ENCODE measurements around the gene BIRC2. TPM values are rescaled to one million over a fixed set of nuclear protein-coding genes. Genes with fewer than 3 reads are reported as not detected.
A peak's percentile ranks its signal among the peaks of the same experiment; 100 is the strongest.
"Not testable (repeated sequence)": the region's sequence is repeated elsewhere in the genome, so short reads cannot be mapped to it uniquely, and the experiment has no call there.

The BIRC2 gene
- polyA plus RNA-seq, 1 of the 3 experiments (the other 2 are of a cell fraction), result 20.1 TPM

DNA sequence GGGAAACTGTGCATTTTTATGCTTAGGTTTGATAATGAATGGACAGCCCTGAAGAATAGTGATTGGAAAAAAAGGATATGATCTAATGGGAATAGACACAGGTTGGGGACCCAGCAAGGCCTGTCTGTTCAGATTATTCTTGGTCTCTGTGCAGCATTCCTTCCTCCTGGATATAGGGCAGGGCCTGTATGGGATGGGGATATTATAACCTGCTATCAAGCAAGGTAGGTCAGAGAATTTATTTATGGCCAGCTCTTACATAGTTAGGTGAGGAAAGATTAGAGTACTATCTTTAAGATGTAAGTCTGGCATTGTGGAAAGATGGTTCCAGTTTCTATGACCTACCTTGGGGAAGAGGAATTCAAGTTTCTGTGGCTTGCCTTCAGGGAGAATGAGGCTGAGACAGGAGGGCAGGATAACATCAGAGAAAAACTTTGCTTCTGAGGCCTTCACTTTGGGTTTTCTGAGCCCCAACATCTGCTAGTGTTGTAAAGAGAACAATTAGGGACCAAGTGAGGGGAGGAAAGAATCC lies 8.5 kb upstream of the BIRC2 start (continued):
- TF ChIP-seq, protein P1, sequence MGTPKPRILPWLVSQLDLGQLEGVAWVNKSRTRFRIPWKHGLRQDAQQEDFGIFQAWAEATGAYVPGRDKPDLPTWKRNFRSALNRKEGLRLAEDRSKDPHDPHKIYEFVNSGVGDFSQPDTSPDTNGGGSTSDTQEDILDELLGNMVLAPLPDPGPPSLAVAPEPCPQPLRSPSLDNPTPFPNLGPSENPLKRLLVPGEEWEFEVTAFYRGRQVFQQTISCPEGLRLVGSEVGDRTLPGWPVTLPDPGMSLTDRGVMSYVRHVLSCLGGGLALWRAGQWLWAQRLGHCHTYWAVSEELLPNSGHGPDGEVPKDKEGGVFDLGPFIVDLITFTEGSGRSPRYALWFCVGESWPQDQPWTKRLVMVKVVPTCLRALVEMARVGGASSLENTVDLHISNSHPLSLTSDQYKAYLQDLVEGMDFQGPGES (IDR thresholded peaks at IDR 0.05; ENCODE audit: low read depth, low read length), result no peak
- no peak for TF ChIP-seq YY1 (IDR thresholded peaks at IDR 0.05; ENCODE audit: low read depth)
- TF ChIP-seq RFX5 (IDR thresholded peaks at IDR 0.05; ENCODE audit: low read length), result no peak
- TF ChIP-seq NRF1 (IDR thresholded peaks at IDR 0.05; ENCODE audit: low read depth, low read length), result no peak
- TF ChIP-seq CTCF (IDR thresholded peaks at IDR 0.05), result no peak
- no peak for TF ChIP-seq TCF12 (IDR thresholded peaks at IDR 0.05)
- TF ChIP-seq SMC3 (IDR thresholded peaks at IDR 0.05; ENCODE audit: low read depth, low read length), result no peak
- TF ChIP-seq TEAD4 (IDR thresholded peaks at IDR 0.05; ENCODE audit: borderline replicate concordance, insufficient read depth), result no peak
- TF ChIP-seq PBX3 (IDR thresholded peaks at IDR 0.05), result no peak

DNA sequence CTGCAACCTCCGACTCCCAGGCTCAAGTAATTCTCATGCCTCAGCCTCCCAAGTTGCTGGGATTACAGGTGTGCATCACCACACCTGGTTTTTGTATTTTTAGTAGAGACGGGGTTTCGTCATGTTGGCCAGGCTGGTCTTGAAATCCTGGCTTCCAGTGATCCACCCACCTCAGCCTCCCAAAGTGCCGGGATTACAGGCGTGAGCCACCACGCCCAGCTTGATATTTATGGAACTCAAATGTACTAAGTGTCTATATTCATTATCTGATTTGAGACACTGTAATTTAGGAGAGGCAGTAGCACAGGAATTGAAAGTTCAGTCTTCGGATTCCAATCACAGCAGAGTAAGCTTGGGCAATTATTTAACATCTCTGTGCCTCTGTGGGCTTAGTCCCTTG lies 5.7 kb upstream of the BIRC2 start:
- CTCF ChIA-PET, result interaction anchor here (0.6 to 3.2 kb wide), 42 partner anchors 10 to 600 kb away, joined by 3 to 40 read pairs (median 6); no protein-coding TSS in a partner anchor
- H3F3A ChIP-seq (replicated peaks; ENCODE audit: insufficient read depth); H3K9me2 ChIP-seq; H3K27ac ChIP-seq (ENCODE audit: low read depth in 2 of 2, low read length in 1 of 2); H3K9ac ChIP-seq; H3K4me3 ChIP-seq (ENCODE audit: low read depth in 2 of 2, low read length in 1 of 2); DNase-seq; H3K9me3 ChIP-seq; H3K79me2 ChIP-seq (ENCODE audit: insufficient read depth); H3K4me1 ChIP-seq (ENCODE audit: control insufficient read depth in 1 of 2, insufficient read depth in 2 of 2, low read depth in 1 of 2, low read length in 1 of 2); H3K4me2 ChIP-seq; H3K36me3 ChIP-seq (replicated peaks in 1 of 2; ENCODE audit: control insufficient read depth in 1 of 2, insufficient read depth in 2 of 2, low read length in 1 of 2); H3K27me3 ChIP-seq (ENCODE audit: insufficient read depth); H4K20me1 ChIP-seq (ENCODE audit: insufficient read depth): not testable (repeated sequence)
- WGBS (ENCODE audit: low lambda C conversion rate), result 79% methylated on average over 6 of the region's 7 CpGs
- POLR2A ChIA-PET, result interaction anchor here (0.6 kb wide), 1 partner anchor 47 kb away, joined by 3 read pairs; no protein-coding TSS in a partner anchor
- 0 out of 2 replicates have a peak overlapping the region, but pooled peaks have one; percentile 3 for H2AFZ ChIP-seq (ENCODE audit: low read depth)

DNA sequence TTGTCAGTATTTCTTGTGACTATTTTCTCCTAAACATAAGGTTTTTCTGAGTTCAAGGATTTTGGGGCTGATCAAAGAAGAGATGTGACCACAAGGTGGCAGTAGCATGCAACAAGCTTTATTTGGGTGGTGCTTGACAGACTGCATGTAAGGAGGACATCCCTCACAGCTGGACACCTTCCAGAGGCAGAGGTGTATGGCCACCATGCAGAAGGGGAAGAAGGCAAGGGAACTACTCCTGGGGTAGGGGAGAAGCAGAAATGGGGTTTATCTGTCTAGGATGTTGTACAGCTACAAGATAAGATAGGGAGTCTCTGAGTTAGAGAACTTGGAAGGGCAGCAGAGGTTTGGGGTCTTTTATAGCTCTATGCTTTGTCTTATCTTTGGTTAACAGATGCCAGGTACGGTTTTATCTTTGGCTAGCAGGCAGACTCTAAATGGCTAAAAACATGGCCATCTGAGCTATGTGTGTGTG lies 5.1 kb upstream of the BIRC2 start:
- TF ChIP-seq MAX (IDR thresholded peaks at IDR 0.05; ENCODE audit: low read depth) (0 out of 2 replicates have a peak, but pooled peaks have one; percentile 22), SMC3 (IDR thresholded peaks at IDR 0.05; ENCODE audit: low read depth, low read length) (peak; percentile 80), CTCF (IDR thresholded peaks at IDR 0.05) (peak; percentile 88), ELF1 (IDR thresholded peaks at IDR 0.05) (no peak), RAD21 (IDR thresholded peaks at IDR 0.05; ENCODE audit: low read length) (peak; percentile 80)
- Histone ChIP-seq H3F3A (replicated peaks; ENCODE audit: insufficient read depth) (peaks cover 13% of the 10 kb centered on the region), H3K9me2 (no peaks in the 10 kb centered on the region), H3K36me3 (replicated peaks in 1 of 2; ENCODE audit: control insufficient read depth in 1 of 2, insufficient read depth in 2 of 2, low read length in 1 of 2) (no peaks in the 10 kb centered on the region), H2AFZ (ENCODE audit: low read depth) (0 out of 2 replicates have a peak overlapping the region, but pooled peaks have one; percentile 3), H3K27ac (ENCODE audit: low read depth in 2 of 2, low read length in 1 of 2) (no peak overlapping the region), H3K4me3 (ENCODE audit: low read depth in 2 of 2, low read length in 1 of 2) (no peak overlapping the region), H3K4me1 (ENCODE audit: control insufficient read depth in 1 of 2, insufficient read depth in 2 of 2, low read depth in 1 of 2, low read length in 1 of 2) (peaks cover 0 to 6% of the 10 kb centered on the region in 2 experiments; a peak in 3 of 4 replicates), H3K4me2 (no peak overlapping the region), H3K27me3 (ENCODE audit: insufficient read depth) (no peaks in the 10 kb centered on the region), H3K9me3 (no peaks in the 10 kb centered on the region), H4K20me1 (ENCODE audit: insufficient read depth) (no peaks in the 10 kb centered on the region), H3K79me2 (ENCODE audit: insufficient read depth) (no peaks in the 10 kb centered on the region), H3K9ac (no peak overlapping the region)
- ChIA-PET POLR2A (no interaction called here), CTCF (interaction anchor here (0.6 to 3.2 kb wide), 44 partner anchors 9 to 599 kb away, joined by 3 to 40 read pairs (median 6); partner anchors contain the start of genes BIRC3 and TMEM123)
- 9% methylated on average over 1 of the region's 1 CpG for WGBS (ENCODE audit: low lambda C conversion rate)
- DNase-seq, result peak; percentile 60
